ENCODE measurements around the gene PDIA4.

PDIA4 gene

DNA sequence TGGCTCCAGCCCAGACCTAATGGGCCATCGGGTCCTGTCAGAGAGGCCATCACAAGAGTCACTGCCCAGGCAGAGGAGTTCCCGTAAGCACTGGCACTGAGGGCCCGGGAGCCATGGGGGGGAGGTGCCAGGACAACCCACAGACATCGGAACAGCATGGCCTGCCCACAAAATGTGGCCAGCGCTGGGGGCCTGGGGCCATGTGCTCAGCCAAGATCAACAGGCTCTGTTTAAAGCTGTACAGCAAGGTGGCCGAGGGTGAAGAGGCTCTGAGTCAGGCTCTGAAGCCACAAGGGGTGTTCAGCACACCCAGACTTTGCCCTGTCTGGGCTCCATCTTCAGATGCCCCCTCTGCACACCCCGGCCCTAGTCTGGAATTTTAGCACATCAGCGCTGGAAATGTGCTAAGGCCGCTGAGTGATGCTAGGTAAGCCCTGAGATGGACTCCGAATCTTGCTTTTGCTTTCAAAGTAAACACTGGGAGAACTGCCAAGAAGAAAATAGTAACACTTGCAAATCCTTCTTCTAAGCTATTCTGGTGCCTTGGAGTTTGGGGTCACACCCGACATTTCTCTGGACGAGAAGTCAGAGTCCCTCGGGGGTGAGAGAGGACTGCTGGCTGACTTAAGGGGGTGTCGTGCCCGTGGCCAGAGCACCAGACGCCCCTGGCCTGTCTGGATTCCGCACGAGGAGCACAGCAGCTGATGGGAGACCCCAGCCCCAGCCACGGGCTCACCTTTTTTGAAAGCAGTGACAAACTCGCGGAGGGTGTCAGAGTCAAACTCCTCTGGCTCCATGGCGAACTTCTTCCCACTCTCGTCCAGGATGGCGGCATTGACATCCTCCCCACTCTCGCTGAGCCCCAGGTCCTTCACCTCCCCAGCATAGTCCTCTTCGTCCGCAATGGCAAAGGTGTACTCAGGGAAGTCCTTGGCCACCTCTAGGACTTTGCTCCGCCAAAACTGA is 23.6 kb downstream of the PDIA4 start:
- in situ Hi-C loops (cut with MboI; ENCODE audit: low sequenced_read_pairs, unreplicated experiment): no loop called here
- TF ChIP-seq, protein P1, sequence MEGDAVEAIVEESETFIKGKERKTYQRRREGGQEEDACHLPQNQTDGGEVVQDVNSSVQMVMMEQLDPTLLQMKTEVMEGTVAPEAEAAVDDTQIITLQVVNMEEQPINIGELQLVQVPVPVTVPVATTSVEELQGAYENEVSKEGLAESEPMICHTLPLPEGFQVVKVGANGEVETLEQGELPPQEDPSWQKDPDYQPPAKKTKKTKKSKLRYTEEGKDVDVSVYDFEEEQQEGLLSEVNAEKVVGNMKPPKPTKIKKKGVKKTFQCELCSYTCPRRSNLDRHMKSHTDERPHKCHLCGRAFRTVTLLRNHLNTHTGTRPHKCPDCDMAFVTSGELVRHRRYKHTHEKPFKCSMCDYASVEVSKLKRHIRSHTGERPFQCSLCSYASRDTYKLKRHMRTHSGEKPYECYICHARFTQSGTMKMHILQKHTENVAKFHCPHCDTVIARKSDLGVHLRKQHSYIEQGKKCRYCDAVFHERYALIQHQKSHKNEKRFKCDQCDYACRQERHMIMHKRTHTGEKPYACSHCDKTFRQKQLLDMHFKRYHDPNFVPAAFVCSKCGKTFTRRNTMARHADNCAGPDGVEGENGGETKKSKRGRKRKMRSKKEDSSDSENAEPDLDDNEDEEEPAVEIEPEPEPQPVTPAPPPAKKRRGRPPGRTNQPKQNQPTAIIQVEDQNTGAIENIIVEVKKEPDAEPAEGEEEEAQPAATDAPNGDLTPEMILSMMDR (IDR thresholded peaks at IDR 0.05; ENCODE audit: borderline replicate concordance, control extremely low read depth, extremely low read depth, insufficient read depth, missing control alignments): no peak
- no peak for DNase-seq (ENCODE audit: low spot score)

DNA sequence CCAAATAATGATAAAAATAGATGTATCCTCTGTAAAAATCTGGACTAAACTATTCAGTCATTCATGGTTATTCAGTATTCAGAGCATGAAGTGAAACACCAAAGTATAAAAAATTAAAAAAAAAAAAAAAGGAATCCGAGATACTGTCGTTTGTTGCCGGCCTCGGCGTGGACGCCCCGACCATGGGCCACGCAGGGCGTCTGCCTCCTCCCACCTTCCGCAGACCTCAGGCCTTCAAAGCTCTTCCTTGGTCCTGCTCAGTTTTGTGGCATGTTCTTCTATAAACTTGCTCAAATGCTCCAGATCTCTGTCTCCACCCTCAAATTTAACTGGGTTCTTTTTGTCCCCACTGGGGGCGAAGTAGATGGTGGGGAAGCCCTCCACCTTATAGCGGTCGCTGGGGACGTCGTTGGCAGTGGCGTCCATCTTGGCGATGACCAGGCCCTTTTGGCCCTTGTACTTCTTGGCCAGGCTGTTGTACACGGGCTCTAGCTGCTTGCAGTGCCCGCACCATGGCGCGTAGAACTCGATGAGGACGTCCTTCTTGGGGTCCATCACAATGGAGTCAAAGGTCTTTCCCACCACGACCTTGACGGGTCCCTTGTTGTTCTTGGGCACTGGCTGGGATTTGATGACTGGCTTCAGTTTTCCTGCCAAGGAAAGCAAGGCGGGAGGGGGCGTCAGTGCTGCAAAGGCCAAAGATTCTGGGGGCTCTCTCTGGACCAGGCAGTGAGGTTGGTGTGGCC is 24.6 kb downstream of the PDIA4 start:
- in situ Hi-C loops (cut with MboI; ENCODE audit: low sequenced_read_pairs, unreplicated experiment): no loop called here
- TF ChIP-seq, protein P1 (IDR thresholded peaks at IDR 0.05; ENCODE audit: borderline replicate concordance, control extremely low read depth, extremely low read depth, insufficient read depth, missing control alignments): no peak
- DNase-seq (ENCODE audit: low spot score): no peak

DNA sequence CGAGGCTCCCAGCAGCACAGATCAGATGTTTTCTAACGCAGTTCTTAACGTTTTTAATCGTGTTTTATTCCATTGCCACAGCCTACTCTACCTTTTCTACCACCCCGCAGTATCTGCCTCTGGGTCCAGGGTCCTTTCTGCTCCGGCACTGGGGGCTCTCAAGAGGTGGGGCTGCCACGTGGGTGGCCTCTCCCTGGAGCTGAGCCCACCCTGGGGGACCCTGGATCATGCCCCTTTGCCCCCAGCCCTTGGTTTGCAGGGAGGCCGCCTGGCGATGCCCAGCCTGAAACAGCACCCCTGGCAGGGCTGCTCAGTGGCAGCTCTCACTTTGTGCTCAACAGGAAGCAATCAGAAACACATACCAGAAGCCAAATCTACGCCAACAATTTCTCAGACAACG is 25.3 kb downstream of the PDIA4 start:
- TF ChIP-seq, protein P1 (IDR thresholded peaks at IDR 0.05; ENCODE audit: borderline replicate concordance, control extremely low read depth, extremely low read depth, insufficient read depth, missing control alignments): no peak
- in situ Hi-C loops (cut with MboI; ENCODE audit: low sequenced_read_pairs, unreplicated experiment): no loop called here
- no peak for DNase-seq (ENCODE audit: low spot score)

DNA sequence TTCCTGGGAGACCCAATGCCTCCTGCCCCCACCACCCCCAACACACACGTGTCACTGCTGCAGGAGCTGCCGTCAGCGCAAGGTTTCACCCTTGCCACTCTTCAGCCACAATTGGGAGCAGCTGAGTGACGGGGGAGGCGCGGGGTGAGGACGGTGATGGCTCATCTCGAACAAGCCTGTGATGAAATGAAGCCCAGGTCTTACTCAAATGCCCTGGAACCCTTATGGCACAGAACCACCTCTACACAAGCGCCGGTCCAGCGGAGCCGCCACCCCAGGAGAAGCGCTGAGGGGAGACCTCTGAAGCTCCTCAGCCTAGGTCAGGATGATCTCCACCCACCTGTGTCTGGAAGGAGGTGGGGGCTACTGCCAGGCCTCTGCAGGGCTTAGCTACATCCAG is 25.7 kb downstream of the PDIA4 start:
- in situ Hi-C loops (cut with MboI; ENCODE audit: low sequenced_read_pairs, unreplicated experiment): no loop called here
- TF ChIP-seq, protein P1 (IDR thresholded peaks at IDR 0.05; ENCODE audit: borderline replicate concordance, control extremely low read depth, extremely low read depth, insufficient read depth, missing control alignments): no peak
- DNase-seq (ENCODE audit: low spot score): no peak

DNA sequence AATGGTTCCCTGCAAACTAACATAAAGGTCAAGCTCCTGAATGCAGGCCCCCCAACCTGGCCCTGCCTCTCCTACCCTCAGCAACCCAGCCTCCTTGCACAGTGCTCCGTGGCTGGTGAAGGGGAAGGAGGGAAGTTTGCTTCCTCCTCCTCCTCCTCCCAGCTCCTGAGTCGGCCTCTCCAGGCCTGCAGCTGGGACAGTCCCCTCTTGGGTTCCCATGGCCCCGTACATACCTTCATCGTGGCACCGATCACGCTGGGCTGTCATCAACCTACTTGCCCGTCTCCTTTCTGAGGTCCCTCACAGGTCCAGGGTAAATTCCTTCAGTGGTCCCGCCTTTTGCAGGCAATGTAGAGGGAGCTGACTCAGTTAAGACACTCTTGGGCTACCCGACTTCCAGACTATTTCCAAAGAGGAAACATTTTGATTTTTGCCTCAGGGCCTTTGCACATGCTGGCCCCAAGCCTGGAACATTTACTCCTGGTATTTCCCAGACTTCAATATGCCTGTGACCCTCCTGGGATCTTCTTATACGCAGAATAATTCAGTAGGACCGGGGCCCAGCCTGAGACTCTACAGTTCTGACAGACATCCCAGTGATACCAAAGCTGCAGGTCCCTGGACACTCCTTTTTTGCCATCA is 26.8 kb downstream of the PDIA4 start:
- TF ChIP-seq, protein P1 (IDR thresholded peaks at IDR 0.05; ENCODE audit: borderline replicate concordance, control extremely low read depth, extremely low read depth, insufficient read depth, missing control alignments): no peak
- DNase-seq (ENCODE audit: low spot score): no peak
- in situ Hi-C loops (cut with MboI; ENCODE audit: low sequenced_read_pairs, unreplicated experiment): no loop called here

DNA sequence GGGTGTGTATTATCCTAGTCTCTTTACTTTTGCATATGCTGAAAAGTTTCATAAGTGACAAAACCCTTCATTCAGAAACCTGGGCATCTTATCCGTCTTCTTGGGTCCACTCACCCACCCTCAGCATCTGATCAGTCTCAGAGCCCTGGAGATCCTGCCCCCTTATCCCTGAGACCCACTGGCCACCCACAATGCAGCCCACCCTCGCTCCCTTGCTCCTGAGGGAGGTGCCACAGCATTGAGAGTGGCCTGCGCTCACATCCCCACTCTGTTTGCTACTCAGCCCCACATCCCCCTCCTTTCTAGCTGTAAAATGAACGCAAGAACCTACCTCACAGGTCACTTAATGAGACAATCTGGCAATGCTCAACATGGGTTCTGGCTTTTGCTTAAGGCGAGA is 27.3 kb downstream of the PDIA4 start:
- no peak for DNase-seq (ENCODE audit: low spot score)
- in situ Hi-C loops (cut with MboI; ENCODE audit: low sequenced_read_pairs, unreplicated experiment): no loop called here
- TF ChIP-seq, protein P1 (IDR thresholded peaks at IDR 0.05; ENCODE audit: borderline replicate concordance, control extremely low read depth, extremely low read depth, insufficient read depth, missing control alignments): no peak

All from GM13976 (cell line).